K562 (cell line): ENCODE data around the gene NAIF1. TPM values are rescaled to one million over a fixed set of nuclear protein-coding genes. Genes with fewer than 3 reads are reported as not detected.

Experiments used
- ADNP ChIP-seq: fragments of 200-800 bp; sonication (Bioruptor generic); IDR thresholded peaks from 2 replicates; pipeline ENCODE4 v1.6.1; 2016; ENCODE audit warnings: missing genetic modification characterization, missing compliant biosample characterization
- AFF1 ChIP-seq, 2 experiments: fragments of 450-650 bp; IDR thresholded peaks; 2 replicates each; pipeline ENCODE4 v1.6.1; 2018; ENCODE audit warnings: mild to moderate bottlenecking in 2 of 2, low read depth in 1 of 2; ENCODE audit not compliant: partially characterized antibody in 2 of 2
- ELF2 ChIP-seq: fragments of 250-450 bp; sonication (Bioruptor Pico); IDR thresholded peaks from 2 replicates; pipeline ENCODE4 v1.5.0; 2021; ENCODE audit warnings: mild to moderate bottlenecking
- FOXO4 ChIP-seq: fragments of 450-650 bp; formaldehyde crosslinking; IDR thresholded peaks from 2 replicates; pipeline ENCODE4 v1.4.0; 2020; ENCODE audit warnings: mild to moderate bottlenecking, moderate library complexity
- GMEB1 ChIP-seq: fragments of 250-450 bp; sonication (Bioruptor Pico); IDR thresholded peaks from 2 replicates; pipeline ENCODE4 v1.4.0; 2020; ENCODE audit warnings: mild to moderate bottlenecking
- HDAC6 ChIP-seq: IDR thresholded peaks from 2 replicates; pipeline ENCODE4 v1.6.1; 2012; ENCODE audit warnings: low read depth, mild to moderate bottlenecking, control low read depth, inconsistent platforms, low read length, moderate library complexity
- HMBOX1 ChIP-seq: sonication (generic); IDR thresholded peaks from 2 replicates; pipeline ENCODE4 v1.6.1; 2016
- ILF3 ChIP-seq: fragments of 450-650 bp; IDR thresholded peaks from 2 replicates; pipeline ENCODE4 v1.6.1; 2018; ENCODE audit warnings: antibody characterized with exemption, mild to moderate bottlenecking, moderate library complexity, borderline replicate concordance
- JUNB ChIP-seq: fragments of 450-650 bp; formaldehyde crosslinking; conservative IDR thresholded peaks from 2 replicates; pipeline ENCODE4 v1.4.0; 2020; ENCODE audit warnings: mild to moderate bottlenecking
- KLF16 ChIP-seq: IDR thresholded peaks from 2 replicates; pipeline ENCODE4 v1.6.1; 2016; ENCODE audit warnings: antibody characterized with exemption
- KLF6 ChIP-seq: fragments of 250-450 bp; sonication (Bioruptor Pico); IDR thresholded peaks from 2 replicates; pipeline ENCODE4 v1.4.0; 2020; ENCODE audit warnings: mild to moderate bottlenecking, moderate library complexity, borderline replicate concordance
- MECOM ChIP-seq: fragments of 250-450 bp; sonication (Bioruptor Pico); IDR thresholded peaks from 2 replicates; pipeline ENCODE4 v1.8.0; 2022; ENCODE audit warnings: inconsistent platforms
- MTF1 ChIP-seq: fragments of 250-450 bp; sonication (Bioruptor Pico); IDR thresholded peaks from 2 replicates; pipeline ENCODE4 v1.9.0; 2021; ENCODE audit warnings: moderate library complexity, mild to moderate bottlenecking, inconsistent platforms, borderline replicate concordance
- NR4A1 ChIP-seq, 2 experiments: fragments of 250-450 bp in 1 of 2; fragments of 450-650 bp in 1 of 2; sonication (Bioruptor Pico) in 1 of 2; IDR thresholded peaks; 2 replicates each; pipeline versions ENCODE4 v1.4.0 to v1.6.1; 2016 to 2020; ENCODE audit warnings: mild to moderate bottlenecking in 2 of 2, missing compliant biosample characterization in 1 of 2, missing genetic modification characterization in 1 of 2, moderate library complexity in 1 of 2
- PTTG1 ChIP-seq: fragments of 450-650 bp; IDR thresholded peaks from 2 replicates; pipeline ENCODE4 v1.6.1; 2016; ENCODE audit warnings: low read depth, mild to moderate bottlenecking, missing genetic modification characterization, missing compliant biosample characterization
- RUNX1 ChIP-seq: sonication (generic); IDR thresholded peaks from 2 replicates; pipeline ENCODE4 v1.6.1; 2016; ENCODE audit warnings: antibody characterized with exemption, low read depth
- SAFB2 ChIP-seq: fragments of 200-400 bp; formaldehyde crosslinking; IDR thresholded peaks from 2 replicates; pipeline ENCODE4 v1.6.1; 2018; ENCODE audit warnings: borderline replicate concordance, low read length, low read depth, moderate library complexity; ENCODE audit not compliant: severe bottlenecking
- SLC30A9 ChIP-seq: fragments of 250-450 bp; sonication (Bioruptor Pico); IDR thresholded peaks from 2 replicates; pipeline ENCODE4 v1.8.0; 2022; ENCODE audit warnings: mild to moderate bottlenecking, moderate library complexity
- SMAD2 ChIP-seq: fragments of 150-350 bp; IDR thresholded peaks from 2 replicates; pipeline ENCODE4 v1.6.1; 2014; ENCODE audit warnings: low read depth, mild to moderate bottlenecking, low read length
- ZNF12 ChIP-seq: sonication (generic); formaldehyde crosslinking; IDR thresholded peaks from 2 replicates; pipeline ENCODE4 v1.4.0; 2020; ENCODE audit warnings: mild to moderate bottlenecking, missing genetic modification reagents
- ZNF239 ChIP-seq: fragments of 250-450 bp; sonication (Bioruptor Pico); IDR thresholded peaks from 2 replicates; pipeline ENCODE4 v1.4.0; 2020; ENCODE audit warnings: mild to moderate bottlenecking
- polyA plus RNA-seq, 8 experiments: library from polyadenylated mRNA; depleted of rRNA in 4 of 8; stranded (reverse) in 5 of 8; unstranded in 3 of 8; fragments of >200 nt; fragmentation: Nextera tagmentation in 2 of 8; fragmentation: Illumina TruSeq in 1 of 8; extraction: Ambion mirVana in 2 of 8; extraction: Trizol in 1 of 8; gene quantifications; 2 replicates each; pipeline versions ENCODE4 v1.2.1 to v1.2.3, GENCODE V29; 2011 to 2014; ENCODE audit warnings: inconsistent platforms in 1 of 8, missing spikeins in 1 of 8
- total RNA-seq, 7 experiments: library from RNA; depleted of rRNA in 6 of 7; stranded (reverse); fragments of >200 nt in 6 of 7; fragmentation: Illumina TruSeq in 2 of 7; extraction: Trizol in 2 of 7; gene quantifications; 2 replicates each; pipeline versions ENCODE4 v1.2.1 to v1.2.3, GENCODE V29; 2011 to 2021; ENCODE audit warnings: low replicate concordance in 1 of 7

NAIF1 gene
- total and polyA plus RNA-seq, 9 of the 15 experiments (the other 6 are each of a cell fraction or from before 2014, with no cell fraction given) = 4.8 to 26.6 (median 17.2) TPM

GRCh38 chr9:128077847-128078503 lies 10.9 kb upstream of the NAIF1 start (continued):
- TF ChIP-seq AFF1 (IDR thresholded peaks at IDR 0.05; ENCODE audit: low read depth in 1 of 2, partially characterized antibody in 2 of 2) (no peak), HMBOX1 (no peak), SAFB2 (no peak), MECOM (no peak), KLF6 (CRISPR knock-in tag) (0 out of 2 replicates have a peak, but pooled peaks have one; percentile 47), GMEB1 (CRISPR knock-in tag) (no peak), PTTG1 (tag) (no peak), SLC30A9 (CRISPR knock-in tag) (no peak), ZNF239 (CRISPR knock-in tag) (peak; percentile 74), NR4A1 (CRISPR knock-in tag; IDR thresholded peaks at IDR 0.05) (no peak), NR4A1 (tag; IDR thresholded peaks at IDR 0.05) (0 out of 2 replicates have a peak, but pooled peaks have one; percentile 7), ADNP (tag) (no peak), ILF3 (no peak), RUNX1 (no peak), SMAD2 (no peak), ELF2 (no peak), KLF16 (no peak), FOXO4 (CRISPR knock-in tag) (no peak), HDAC6 (no peak), JUNB (no peak), ZNF12 (no peak), MTF1 (CRISPR knock-in tag) (no peak)
